Colonic mucosa (tissue), 4 donors: ENCODE measurements around the gene ARHGAP26. TPM values are rescaled to one million over a fixed set of nuclear protein-coding genes. Genes with fewer than 3 reads are reported as not detected.

Experiments used
- DNase-seq: peaks from one replicate; pipeline ENCODE4 v3.0.0-alpha.2; 2020
- H3K27ac ChIP-seq: fragments of 200-600 bp; one replicate; pipeline ENCODE4 v1.8.0; 2021
- H3K27me3 ChIP-seq: fragments of 200-600 bp; one replicate; pipeline ENCODE4 v1.8.0; 2021
- H3K36me3 ChIP-seq: fragments of 200-600 bp; one replicate; pipeline ENCODE4 v1.8.0; 2021
- H3K4me1 ChIP-seq: fragments of 200-600 bp; one replicate; pipeline ENCODE4 v1.8.0; 2021; ENCODE audit warnings: mild to moderate bottlenecking
- H3K4me3 ChIP-seq: fragments of 200-600 bp; one replicate; pipeline ENCODE4 v1.8.0; 2021
- H3K9ac ChIP-seq, 2 donors: one replicate each; pipeline ENCODE4 v1.7.0; 2013; ENCODE audit warnings: control low read depth in 2 of 2, low read depth in 2 of 2, low read length in 2 of 2
- H3K9me3 ChIP-seq: fragments of 200-600 bp; one replicate; pipeline ENCODE4 v1.8.0; 2021
- intact Hi-C: fragments of 100-400 bp; cut with DNase I; formaldehyde crosslinking; loops from one replicate; pipeline ENCODE4 v1.14.1; 2022
- total RNA-seq, 2 donors: library from RNA; stranded (reverse); fragmentation: NEBNext Ultra II Directional in 1 of 2; extraction: Animal tissue kit (Norgen Biotek cat#: 25700) in 1 of 2; gene quantifications; one replicate each; pipeline ENCODE4 v1.2.1, GENCODE V29; 2021
- TF ChIP-seq, protein P1 (sequence below): fragments of 200-600 bp; IDR thresholded peaks from one replicate; pipeline ENCODE4 v1.8.0; 2022; ENCODE audit warnings: antibody characterized with exemption, mild to moderate bottlenecking
- donor health status: healthy.
- donor health status: DM: no; HTN: no; CAD: no.
- donor health status: DM: no; HTN: no; CAD: no.

ARHGAP26 gene
- total RNA-seq, 2 donors from 2014 or later = 59.1 to 74.0 TPM

DNA sequence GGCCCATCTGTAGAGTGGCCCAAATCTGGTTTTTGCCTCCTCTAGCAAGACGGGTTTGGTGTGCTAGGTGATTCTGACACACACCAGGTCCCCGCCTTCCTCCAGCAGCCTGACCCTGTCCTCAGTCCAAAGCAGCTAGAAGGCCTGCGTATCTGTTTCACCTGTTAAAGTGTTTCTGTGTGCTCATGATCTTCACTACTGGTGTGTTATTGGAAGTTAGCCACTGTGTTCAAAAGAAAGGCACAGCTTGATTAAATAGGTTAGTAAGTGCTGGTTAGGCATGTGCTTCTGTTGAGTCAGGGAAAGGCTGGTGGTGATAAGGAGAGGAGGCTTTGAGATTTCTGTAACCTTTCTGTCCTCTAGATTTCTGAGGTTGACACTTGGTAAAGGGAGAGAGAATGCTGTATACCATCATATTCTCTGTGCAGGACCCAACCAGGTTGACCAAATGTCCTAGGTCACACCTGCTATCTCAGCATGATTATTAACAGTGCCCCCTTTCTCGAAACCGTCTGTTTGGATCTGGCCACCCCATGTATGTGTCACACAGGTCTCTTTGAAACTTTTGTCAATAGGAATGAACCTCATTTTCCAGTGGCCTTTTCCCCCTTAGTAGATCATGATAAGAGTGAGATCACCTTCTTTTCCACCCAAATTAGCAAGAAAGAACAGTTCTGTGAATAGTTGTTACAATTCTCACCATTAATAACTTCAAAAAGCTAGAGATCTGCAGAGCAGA lies 58.8 kb downstream of the ARHGAP26 start:
- Histone ChIP-seq H3K4me3 (no peak overlapping the region), H3K27me3 (no peaks in the 10 kb centered on the region), H3K4me1 (peaks cover 19% of the 10 kb centered on the region), H3K9me3 (no peaks in the 10 kb centered on the region), H3K9ac (no peak overlapping the region), H3K36me3 (no peaks in the 10 kb centered on the region), H3K27ac (no peak overlapping the region)
- TF ChIP-seq, protein P1, sequence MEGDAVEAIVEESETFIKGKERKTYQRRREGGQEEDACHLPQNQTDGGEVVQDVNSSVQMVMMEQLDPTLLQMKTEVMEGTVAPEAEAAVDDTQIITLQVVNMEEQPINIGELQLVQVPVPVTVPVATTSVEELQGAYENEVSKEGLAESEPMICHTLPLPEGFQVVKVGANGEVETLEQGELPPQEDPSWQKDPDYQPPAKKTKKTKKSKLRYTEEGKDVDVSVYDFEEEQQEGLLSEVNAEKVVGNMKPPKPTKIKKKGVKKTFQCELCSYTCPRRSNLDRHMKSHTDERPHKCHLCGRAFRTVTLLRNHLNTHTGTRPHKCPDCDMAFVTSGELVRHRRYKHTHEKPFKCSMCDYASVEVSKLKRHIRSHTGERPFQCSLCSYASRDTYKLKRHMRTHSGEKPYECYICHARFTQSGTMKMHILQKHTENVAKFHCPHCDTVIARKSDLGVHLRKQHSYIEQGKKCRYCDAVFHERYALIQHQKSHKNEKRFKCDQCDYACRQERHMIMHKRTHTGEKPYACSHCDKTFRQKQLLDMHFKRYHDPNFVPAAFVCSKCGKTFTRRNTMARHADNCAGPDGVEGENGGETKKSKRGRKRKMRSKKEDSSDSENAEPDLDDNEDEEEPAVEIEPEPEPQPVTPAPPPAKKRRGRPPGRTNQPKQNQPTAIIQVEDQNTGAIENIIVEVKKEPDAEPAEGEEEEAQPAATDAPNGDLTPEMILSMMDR = no peak
- intact Hi-C loops = no loop called here
- no peak for DNase-seq

GRCh38 chr5:142829801-142830220 lies 59.6 kb downstream of the ARHGAP26 start:
- no peak overlapping the region for H3K4me3 ChIP-seq
- no peaks in the 10 kb centered on the region for H3K9me3 ChIP-seq
- H3K9ac ChIP-seq = no peak overlapping the region
- no peaks in the 10 kb centered on the region for H3K27me3 ChIP-seq
- intact Hi-C loops = no loop called here
- no peaks in the 10 kb centered on the region for H3K36me3 ChIP-seq
- TF ChIP-seq, protein P1 = no peak
- no peak for DNase-seq
- H3K4me1 ChIP-seq = peaks cover 19% of the 10 kb centered on the region
- no peak overlapping the region for H3K27ac ChIP-seq

GRCh38 chr5:142830241-142831008 lies 60.2 kb downstream of the ARHGAP26 start:
- no peak overlapping the region for H3K27ac ChIP-seq
- intact Hi-C loops = no loop called here
- peaks cover 18% of the 10 kb centered on the region for H3K4me1 ChIP-seq
- H3K9me3 ChIP-seq = no peaks in the 10 kb centered on the region
- H3K27me3 ChIP-seq = no peaks in the 10 kb centered on the region
- DNase-seq = no peak
- H3K4me3 ChIP-seq = no peak overlapping the region
- no peaks in the 10 kb centered on the region for H3K36me3 ChIP-seq
- TF ChIP-seq, protein P1 = no peak
- H3K9ac ChIP-seq = peak overlapping the region in 1 of 2 donors; percentile 16

DNA sequence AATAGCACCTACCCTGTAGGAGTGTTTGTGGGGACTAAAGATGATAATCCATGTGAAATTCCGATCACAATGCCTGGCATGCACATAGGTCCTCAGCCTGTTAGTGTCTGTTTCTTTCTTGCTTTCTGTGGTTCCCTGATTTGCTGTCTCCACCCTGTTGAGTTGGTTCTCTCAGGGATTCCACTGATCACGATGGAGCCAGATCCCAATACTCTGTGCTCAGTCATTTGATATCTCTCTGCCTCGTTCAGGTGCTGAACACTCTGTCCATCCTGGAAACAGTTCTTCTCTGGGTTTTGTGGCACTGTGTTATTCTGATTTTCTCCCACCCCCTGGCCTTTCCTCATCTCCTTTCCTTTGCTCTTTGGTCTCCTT lies 60.8 kb downstream of the ARHGAP26 start:
- Histone ChIP-seq H3K9me3 (no peaks in the 10 kb centered on the region), H3K27ac (no peak overlapping the region), H3K27me3 (no peaks in the 10 kb centered on the region), H3K4me3 (no peak overlapping the region), H3K9ac (peak overlapping the region in 1 of 2 donors; percentile 16), H3K36me3 (no peaks in the 10 kb centered on the region), H3K4me1 (peaks cover 15% of the 10 kb centered on the region)
- TF ChIP-seq, protein P1 = no peak
- intact Hi-C loops = no loop called here
- no peak for DNase-seq

DNA sequence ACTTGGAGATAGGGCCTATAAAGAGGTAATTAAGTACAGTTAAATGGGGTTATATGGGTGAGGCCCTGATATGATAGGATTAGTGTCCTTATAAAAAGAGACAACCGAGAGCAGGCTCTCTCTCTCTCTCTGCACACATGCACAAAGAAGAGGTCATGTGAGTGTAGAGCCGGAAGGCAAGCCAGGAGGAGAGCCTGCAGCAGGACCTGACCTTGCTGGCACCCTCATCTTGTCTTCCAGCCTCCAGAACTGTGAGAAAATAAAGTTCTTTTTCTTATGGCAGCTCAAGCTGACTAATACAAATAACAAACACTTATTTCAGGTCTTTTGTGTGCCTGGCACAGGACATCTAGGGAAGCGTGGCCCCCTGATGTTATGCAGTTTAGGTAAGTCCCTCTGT lies 62.1 kb downstream of the ARHGAP26 start:
- Histone ChIP-seq H3K9me3 (no peaks in the 10 kb centered on the region), H3K27me3 (no peaks in the 10 kb centered on the region), H3K36me3 (no peaks in the 10 kb centered on the region), H3K4me1 (peaks cover 8% of the 10 kb centered on the region), H3K27ac (no peak overlapping the region), H3K4me3 (no peak overlapping the region), H3K9ac (no peak overlapping the region)
- intact Hi-C loops = no loop called here
- DNase-seq = no peak
- TF ChIP-seq, protein P1 = no peak
